Suprapubic skin (tissue), 3 donors: Measurements from ENCODE around the gene TUBG1.

Experiments
- EP300 ChIP-seq: sonication (generic); formaldehyde crosslinking; IDR thresholded peaks from one replicate; pipeline ENCODE4 v1.6.1; 2017; ENCODE audit warnings: antibody characterized with exemption
- POLR2A ChIP-seq, 2 donors: fragments of 450-650 bp; IDR thresholded peaks; one replicate each; pipeline ENCODE4 v1.6.1; 2017; ENCODE audit warnings: antibody characterized with exemption in 2 of 2, mild to moderate bottlenecking in 2 of 2, moderate library complexity in 2 of 2
- TF ChIP-seq, protein P1 (sequence below), 2 donors: fragments of 200-600 bp in 1 of 2; fragments of 450-650 bp in 1 of 2; sonication (generic) in 1 of 2; IDR thresholded peaks; one replicate each; pipeline ENCODE4 v1.5.1; 2016 to 2019; ENCODE audit warnings: antibody characterized with exemption in 2 of 2, mild to moderate bottlenecking in 1 of 2, moderate library complexity in 1 of 2

DNA sequence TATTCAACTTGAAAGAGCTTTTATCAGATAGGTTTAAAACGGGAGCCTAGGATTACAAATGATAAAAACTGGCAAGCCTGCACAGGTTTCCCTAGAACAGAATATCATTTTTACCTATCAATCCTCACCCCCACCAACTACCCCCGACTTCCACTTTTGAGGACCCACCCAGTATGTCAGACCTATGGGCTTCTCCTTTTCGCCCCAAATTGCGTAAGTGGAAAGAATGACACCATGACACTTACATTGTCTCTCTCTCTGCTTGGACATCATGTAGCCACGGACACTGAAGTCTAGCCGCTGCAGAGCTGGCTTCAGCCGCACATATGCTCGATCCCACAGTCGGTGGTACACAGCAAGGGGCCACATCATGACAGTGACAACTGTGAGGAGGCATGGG, 24.6 kb upstream of the TUBG1 start:
- TF ChIP-seq EP300 (no peak), POLR2A (IDR thresholded peaks at IDR 0.05) (no peak)
- TF ChIP-seq, protein P1, sequence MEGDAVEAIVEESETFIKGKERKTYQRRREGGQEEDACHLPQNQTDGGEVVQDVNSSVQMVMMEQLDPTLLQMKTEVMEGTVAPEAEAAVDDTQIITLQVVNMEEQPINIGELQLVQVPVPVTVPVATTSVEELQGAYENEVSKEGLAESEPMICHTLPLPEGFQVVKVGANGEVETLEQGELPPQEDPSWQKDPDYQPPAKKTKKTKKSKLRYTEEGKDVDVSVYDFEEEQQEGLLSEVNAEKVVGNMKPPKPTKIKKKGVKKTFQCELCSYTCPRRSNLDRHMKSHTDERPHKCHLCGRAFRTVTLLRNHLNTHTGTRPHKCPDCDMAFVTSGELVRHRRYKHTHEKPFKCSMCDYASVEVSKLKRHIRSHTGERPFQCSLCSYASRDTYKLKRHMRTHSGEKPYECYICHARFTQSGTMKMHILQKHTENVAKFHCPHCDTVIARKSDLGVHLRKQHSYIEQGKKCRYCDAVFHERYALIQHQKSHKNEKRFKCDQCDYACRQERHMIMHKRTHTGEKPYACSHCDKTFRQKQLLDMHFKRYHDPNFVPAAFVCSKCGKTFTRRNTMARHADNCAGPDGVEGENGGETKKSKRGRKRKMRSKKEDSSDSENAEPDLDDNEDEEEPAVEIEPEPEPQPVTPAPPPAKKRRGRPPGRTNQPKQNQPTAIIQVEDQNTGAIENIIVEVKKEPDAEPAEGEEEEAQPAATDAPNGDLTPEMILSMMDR (IDR thresholded peaks at IDR 0.05): no peak
